ENCODE measurements around the gene ZFP90. TPM values are rescaled to one million over a fixed set of nuclear protein-coding genes. Genes with fewer than 3 reads are reported as not detected.

ZFP90 gene
- total and polyA plus RNA-seq, 2 donors: 14.3 to 55.9 TPM

DNA sequence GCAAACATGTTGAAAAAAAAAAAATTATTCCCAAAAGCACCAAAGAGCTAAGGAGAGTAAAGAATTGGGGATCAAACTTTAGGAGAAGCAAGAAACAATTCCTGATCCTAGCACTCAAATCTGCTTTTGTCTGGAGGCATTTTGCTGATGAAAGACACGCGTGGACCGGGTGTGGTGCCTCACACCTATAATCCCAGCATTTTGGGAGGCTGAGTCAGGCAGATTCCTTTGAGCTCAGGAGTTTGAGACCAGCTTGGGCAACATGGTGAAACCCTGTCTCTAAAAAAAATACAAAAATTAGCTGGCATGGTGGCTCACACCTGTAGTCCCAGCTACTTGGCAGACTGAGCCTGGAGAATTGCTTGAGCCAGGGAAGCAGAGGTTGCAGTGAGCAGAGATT lies 35.4 kb downstream of the ZFP90 start:
- DNase-seq (ENCODE audit: extremely low spot score): no peak
- 81% methylated on average over 3 of the region's 3 CpGs for WGBS
- Histone ChIP-seq H3K4me3 (ENCODE audit: low read depth, low read length) (no peak overlapping the region), H3K27ac (ENCODE audit: low read depth) (no peak overlapping the region), H3K4me1 (ENCODE audit: insufficient read depth) (no peaks in the 10 kb centered on the region), H3K36me3 (ENCODE audit: insufficient read depth) (no peaks in the 10 kb centered on the region)

DNA sequence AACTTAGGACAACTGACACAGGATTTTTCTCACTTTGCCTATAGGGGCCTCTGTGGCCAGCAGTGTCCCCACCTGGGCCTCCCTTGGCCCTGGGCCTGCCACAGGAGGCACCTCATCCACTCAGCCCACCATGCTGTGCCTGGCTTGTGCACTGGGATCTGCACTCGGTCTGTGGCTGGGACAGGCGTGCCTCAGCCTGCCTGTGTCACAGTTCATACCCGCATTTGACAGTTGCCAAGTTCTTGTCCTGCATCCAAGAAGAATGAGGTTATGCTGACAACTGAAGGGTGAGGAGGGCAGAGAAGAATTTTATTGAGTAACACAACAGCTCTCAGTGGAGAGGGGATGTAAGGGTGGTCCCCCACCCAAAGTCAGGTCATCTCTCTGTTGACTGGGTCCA lies 36.0 kb downstream of the ZFP90 start:
- H3K27ac ChIP-seq (ENCODE audit: low read depth): no peak overlapping the region
- H3K36me3 ChIP-seq (ENCODE audit: insufficient read depth): no peaks in the 10 kb centered on the region
- H3K4me3 ChIP-seq (ENCODE audit: low read depth, low read length): no peak overlapping the region
- WGBS: 94% methylated on average over 3 of the region's 3 CpGs
- no peak for DNase-seq (ENCODE audit: extremely low spot score)
- H3K4me1 ChIP-seq (ENCODE audit: insufficient read depth): no peaks in the 10 kb centered on the region

DNA sequence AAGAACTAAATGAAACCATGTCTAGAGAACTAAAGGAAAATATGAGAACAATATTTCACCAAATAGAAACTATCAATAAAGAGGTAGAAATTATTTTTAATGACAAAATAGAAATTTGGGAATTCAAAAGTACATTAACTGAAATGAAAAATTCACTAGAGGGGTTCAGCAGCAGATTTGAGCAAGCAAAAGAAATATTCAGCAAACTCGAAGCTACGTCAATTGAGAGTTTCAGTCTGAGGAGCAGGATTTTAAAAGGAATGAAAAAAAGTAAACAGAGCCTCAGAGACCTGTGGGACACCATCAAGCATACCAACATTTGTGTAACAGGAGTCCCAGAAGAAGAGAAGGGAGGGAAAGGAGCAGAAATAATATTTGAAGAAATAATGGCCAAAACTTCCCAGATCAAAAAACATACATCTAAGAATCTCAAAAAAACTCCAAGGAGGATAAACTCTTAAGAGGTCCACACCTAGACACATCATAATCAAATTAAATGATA lies 38.3 kb downstream of the ZFP90 start:
- no peak overlapping the region for H3K27ac ChIP-seq (ENCODE audit: low read depth)
- no peak for DNase-seq (ENCODE audit: extremely low spot score)
- no peaks in the 10 kb centered on the region for H3K4me1 ChIP-seq (ENCODE audit: insufficient read depth)
- no peak overlapping the region for H3K4me3 ChIP-seq (ENCODE audit: low read depth, low read length)
- 91% methylated on average over 2 of the region's 2 CpGs for WGBS
- peaks cover 1% of the 10 kb centered on the region for H3K36me3 ChIP-seq (ENCODE audit: insufficient read depth)

DNA sequence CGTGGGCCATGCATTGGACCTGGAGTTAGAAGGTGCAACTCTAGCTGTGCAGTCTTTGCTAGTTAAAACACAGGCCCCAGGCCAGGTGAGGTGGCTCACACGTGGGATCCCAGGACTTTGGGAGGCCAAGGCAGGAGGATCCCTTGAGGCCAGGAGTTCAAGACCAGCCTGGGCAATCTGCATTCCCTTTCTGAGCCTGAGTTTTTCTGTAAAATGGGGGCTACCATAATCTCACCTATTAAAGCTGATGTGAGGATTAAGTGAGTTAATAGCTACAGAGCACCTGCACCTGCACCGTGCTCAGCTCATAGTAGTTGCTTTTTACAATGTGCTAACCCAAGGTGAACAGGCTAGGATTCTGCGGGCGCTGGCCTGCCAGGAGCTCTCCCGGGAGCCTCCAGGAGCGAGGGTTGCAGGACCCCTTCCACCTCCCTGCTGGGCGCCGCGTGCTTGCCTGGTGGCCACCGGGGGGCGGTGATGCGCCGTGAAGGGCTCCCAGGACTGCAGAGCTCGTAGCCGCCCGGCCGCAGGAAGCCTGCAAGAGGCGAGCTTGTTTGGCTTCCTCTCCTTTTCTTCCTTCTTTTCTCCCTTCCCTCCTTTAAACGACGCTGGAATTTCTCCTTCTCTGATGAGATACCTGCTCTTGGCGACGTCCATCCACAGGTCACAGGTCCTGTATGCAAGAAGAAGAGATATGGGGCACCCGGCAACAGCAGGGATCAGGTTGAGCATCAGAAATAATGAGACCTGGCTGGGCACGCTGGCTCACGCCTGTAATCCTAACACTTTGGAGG lies 51.3 kb downstream of the ZFP90 start:
- no peak overlapping the region for H3K4me3 ChIP-seq (ENCODE audit: low read depth, low read length)
- no peaks in the 10 kb centered on the region for H3K4me1 ChIP-seq (ENCODE audit: insufficient read depth)
- WGBS: 13% methylated on average over 26 of the region's 26 CpGs
- DNase-seq (ENCODE audit: extremely low spot score): no peak
- H3K27ac ChIP-seq (ENCODE audit: low read depth): no peak overlapping the region
- no peaks in the 10 kb centered on the region for H3K36me3 ChIP-seq (ENCODE audit: insufficient read depth)

DNA sequence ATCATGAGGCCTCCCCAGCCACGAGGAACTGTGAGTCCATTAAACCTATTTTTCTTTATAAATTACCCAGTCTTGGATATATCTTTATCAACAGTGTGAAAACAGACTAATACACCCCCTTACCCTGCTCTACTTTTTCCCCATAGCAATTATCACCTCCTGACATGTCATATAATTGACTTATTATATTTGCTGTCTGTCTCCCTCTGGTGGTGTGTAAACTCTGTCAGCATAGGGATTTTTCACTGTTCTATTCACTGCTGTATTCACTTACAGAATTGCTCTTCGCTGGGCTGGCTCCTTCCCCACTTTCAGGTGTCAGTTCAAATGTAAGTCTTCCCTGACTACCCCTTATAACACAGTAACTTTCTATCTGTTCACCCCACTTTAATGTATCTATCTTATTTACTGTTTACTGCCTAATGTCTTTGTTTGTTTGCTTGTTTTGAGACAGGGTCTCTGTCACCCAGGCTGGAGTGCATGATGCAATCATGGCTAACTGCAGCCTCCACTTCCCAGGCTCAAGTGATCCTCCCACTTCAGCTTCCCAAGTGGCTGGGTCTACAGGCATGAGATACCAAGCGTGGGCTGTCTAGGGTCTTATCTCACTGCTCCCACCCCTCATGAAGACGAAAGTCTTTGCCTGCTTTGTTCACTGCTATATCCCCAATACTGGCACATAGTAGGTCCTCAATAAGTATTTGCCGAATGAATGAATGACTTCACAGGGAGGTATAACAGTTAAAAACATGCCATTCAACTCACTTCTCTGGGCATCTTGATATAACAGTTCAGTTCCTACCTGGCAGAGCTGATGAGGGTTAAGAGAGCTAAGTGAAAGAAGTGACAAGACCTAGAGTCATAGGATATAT lies 53.6 kb downstream of the ZFP90 start:
- no peak overlapping the region for H3K4me3 ChIP-seq (ENCODE audit: low read depth, low read length)
- no peak for DNase-seq (ENCODE audit: extremely low spot score)
- H3K27ac ChIP-seq (ENCODE audit: low read depth): no peak overlapping the region
- no peaks in the 10 kb centered on the region for H3K4me1 ChIP-seq (ENCODE audit: insufficient read depth)
- 96% methylated on average over 5 of the region's 5 CpGs for WGBS
- H3K36me3 ChIP-seq (ENCODE audit: insufficient read depth): no peaks in the 10 kb centered on the region

DNA sequence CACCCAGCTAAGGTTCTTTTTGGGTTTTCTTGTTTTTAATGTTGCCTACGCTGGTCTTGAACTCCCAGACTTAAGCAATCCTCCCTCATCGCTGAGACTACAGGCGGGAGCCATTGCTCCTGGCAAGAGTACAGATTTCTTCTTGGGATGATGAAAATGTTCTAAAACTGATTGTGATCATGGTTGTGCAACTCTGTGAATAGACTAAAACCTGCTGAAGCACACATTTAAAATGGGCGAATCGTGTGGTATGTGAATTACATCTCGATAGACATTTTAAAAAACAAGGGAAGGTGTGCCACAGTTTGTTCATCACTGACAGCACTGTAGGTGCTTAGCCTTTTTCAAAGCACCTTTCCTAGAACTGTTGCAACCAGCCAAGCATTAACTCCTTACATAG lies 57.2 kb downstream of the ZFP90 start:
- WGBS: 90% methylated on average over 6 of the region's 6 CpGs
- H3K36me3 ChIP-seq (ENCODE audit: insufficient read depth): no peaks in the 10 kb centered on the region
- no peak overlapping the region for H3K27ac ChIP-seq (ENCODE audit: low read depth)
- DNase-seq (ENCODE audit: extremely low spot score): no peak
- H3K4me3 ChIP-seq (ENCODE audit: low read depth, low read length): no peak overlapping the region
- H3K4me1 ChIP-seq (ENCODE audit: insufficient read depth): no peaks in the 10 kb centered on the region

DNA sequence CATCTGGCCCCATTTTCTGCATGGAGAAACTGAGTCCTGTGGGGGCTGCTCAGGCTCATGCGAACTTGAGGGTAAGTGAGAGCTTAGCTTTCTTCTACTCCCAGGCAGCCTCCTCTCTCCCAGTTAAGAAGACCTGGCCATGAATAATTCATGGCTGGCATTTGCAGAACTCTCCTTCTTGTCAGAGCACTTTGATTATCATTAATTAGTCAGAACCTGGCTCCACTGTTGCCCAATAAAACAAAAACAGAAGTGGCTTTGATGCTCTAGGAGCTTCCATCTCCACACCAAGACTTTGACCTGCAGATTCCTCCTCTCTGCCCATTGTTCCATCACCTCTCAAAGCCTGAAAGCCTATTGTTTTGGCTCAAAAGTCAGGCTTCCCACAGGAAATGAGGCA lies 60.5 kb downstream of the ZFP90 start:
- DNase-seq (ENCODE audit: extremely low spot score): no peak
- Histone ChIP-seq H3K4me3 (ENCODE audit: low read depth, low read length) (no peak overlapping the region), H3K27ac (ENCODE audit: low read depth) (no peak overlapping the region), H3K36me3 (ENCODE audit: insufficient read depth) (no peaks in the 10 kb centered on the region), H3K4me1 (ENCODE audit: insufficient read depth) (no peaks in the 10 kb centered on the region)
- WGBS: 93% methylated on average over 1 of the region's 1 CpG

DNA sequence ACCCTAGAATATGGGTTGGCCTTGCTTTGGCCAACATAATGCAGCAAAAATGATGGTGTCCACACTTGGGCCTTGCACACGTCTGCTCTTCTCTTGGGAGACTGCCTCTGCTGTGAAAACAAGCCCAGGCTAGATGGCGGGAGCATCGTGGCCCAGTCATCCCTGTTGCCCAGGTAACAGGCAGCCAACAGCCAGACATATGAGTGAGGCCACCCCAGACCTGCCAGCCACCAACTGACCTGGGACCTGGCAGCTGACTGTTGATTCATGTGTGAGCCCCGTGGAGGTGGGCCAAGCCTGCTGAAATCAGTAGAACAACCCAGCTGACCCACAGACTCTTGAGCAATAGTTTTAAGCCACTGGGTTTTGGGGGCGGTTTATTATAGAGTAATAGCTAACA lies 66.7 kb downstream of the ZFP90 start:
- no peak overlapping the region for H3K4me3 ChIP-seq (ENCODE audit: low read depth, low read length)
- no peaks in the 10 kb centered on the region for H3K36me3 ChIP-seq (ENCODE audit: insufficient read depth)
- no peak for DNase-seq (ENCODE audit: extremely low spot score)
- no peaks in the 10 kb centered on the region for H3K4me1 ChIP-seq (ENCODE audit: insufficient read depth)
- WGBS: 75% methylated on average over 5 of the region's 5 CpGs
- no peak overlapping the region for H3K27ac ChIP-seq (ENCODE audit: low read depth)

DNA sequence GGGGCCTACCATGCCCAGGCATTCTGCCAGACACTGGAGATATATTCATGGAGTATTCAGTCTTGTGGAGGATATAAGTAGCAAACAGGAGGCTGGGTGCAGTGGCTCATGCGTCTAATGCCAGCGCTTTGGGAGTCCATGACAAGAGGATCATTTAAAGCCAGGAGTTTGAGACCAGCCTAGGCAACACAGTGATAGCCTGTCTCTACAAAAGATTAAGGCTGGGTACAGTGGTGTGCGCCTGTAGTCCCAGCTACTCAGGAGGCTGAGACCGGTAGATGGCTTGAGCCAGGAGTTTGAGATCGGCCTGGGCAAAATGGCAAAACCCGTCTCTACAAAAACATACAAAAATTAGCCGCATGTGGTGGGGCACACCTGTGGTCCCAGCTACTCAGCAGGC lies 68.4 kb downstream of the ZFP90 start:
- 97% methylated on average over 7 of the region's 7 CpGs for WGBS
- no peaks in the 10 kb centered on the region for H3K4me1 ChIP-seq (ENCODE audit: insufficient read depth)
- no peak overlapping the region for H3K4me3 ChIP-seq (ENCODE audit: low read depth, low read length)
- no peaks in the 10 kb centered on the region for H3K36me3 ChIP-seq (ENCODE audit: insufficient read depth)
- no peak for DNase-seq (ENCODE audit: extremely low spot score)
- H3K27ac ChIP-seq (ENCODE audit: low read depth): no peak overlapping the region

DNA sequence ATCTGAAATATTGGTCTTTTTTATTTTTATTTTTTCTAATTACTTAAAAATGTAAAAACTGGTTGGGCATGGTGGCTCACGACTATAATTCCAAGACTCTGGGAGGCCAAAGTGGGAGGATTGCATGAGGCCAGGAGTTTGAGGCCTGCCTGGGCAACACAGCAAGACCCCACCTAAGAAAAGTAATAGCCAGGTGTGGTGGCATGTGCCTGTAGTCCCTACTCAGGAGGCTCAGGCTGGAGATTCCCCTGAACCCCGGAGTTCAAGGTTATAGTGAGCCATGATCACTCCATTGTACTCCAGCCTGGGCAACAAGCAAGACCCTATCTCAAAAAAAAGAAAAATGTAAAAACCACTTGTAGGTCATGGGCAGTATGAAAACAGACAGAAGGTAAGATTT lies 69.2 kb downstream of the ZFP90 start:
- 94% methylated on average over 2 of the region's 2 CpGs for WGBS
- Histone ChIP-seq H3K4me1 (ENCODE audit: insufficient read depth) (no peaks in the 10 kb centered on the region), H3K36me3 (ENCODE audit: insufficient read depth) (no peaks in the 10 kb centered on the region), H3K27ac (ENCODE audit: low read depth) (no peak overlapping the region), H3K4me3 (ENCODE audit: low read depth, low read length) (no peak overlapping the region)
- DNase-seq (ENCODE audit: extremely low spot score): no peak

DNA sequence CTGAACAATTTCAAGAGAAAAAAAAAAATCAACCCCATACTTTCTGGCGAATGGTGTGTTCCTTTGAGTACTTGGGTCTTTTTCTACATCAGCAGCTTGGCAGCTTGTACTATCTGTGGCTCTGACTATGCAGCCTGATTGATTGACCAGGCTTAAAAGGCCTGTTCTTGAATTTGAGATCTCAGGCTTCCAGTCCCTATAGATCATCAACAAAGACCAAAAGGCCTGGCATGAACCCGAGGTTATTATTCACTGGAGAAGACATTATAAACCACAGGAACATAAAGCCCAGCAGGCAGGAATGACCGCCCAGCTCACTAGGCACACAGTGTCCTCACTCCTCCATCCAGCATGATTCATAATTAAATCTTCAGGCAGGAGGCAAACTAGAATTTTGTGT lies 73.9 kb downstream of the ZFP90 start:
- no peak for DNase-seq (ENCODE audit: extremely low spot score)
- WGBS: 92% methylated on average over 3 of the region's 3 CpGs
- Histone ChIP-seq H3K27ac (ENCODE audit: low read depth) (no peak overlapping the region), H3K4me3 (ENCODE audit: low read depth, low read length) (no peak overlapping the region), H3K36me3 (ENCODE audit: insufficient read depth) (no peaks in the 10 kb centered on the region), H3K4me1 (ENCODE audit: insufficient read depth) (no peaks in the 10 kb centered on the region)

DNA sequence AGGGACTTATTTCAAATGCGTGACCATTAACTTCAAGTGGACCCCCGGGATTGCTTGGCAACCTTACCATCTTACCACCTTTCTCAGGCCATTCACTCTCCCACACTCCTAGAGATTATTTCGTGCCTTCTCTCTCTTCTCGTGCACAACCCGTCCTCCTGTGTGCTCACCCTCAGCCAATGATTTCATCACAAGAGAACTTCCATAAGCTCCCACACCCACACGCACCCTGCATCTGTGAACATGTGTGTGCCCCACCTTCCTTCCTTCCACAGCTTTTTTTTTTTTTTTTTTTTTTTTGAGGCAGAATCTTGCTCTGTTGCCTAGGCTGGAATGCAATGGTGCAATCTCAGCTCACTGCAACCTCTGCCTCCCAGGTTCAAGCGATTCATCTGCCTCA lies 78.6 kb downstream of the ZFP90 start:
- no peak for DNase-seq (ENCODE audit: extremely low spot score)
- no peak overlapping the region for H3K27ac ChIP-seq (ENCODE audit: low read depth)
- 87% methylated on average over 7 of the region's 7 CpGs for WGBS
- H3K36me3 ChIP-seq (ENCODE audit: insufficient read depth): no peaks in the 10 kb centered on the region
- no peaks in the 10 kb centered on the region for H3K4me1 ChIP-seq (ENCODE audit: insufficient read depth)
- no peak overlapping the region for H3K4me3 ChIP-seq (ENCODE audit: low read depth, low read length)

All from urinary bladder (tissue), 4 donors.